SU-DHL-6 (cell line): Measurements from ENCODE around the gene PNPLA7.
"Not testable (repeated sequence)": the region's sequence is repeated elsewhere in the genome, so short reads cannot be mapped to it uniquely, and the experiment has no call there.

ENCODE experiments used
- CTCF ChIP-seq: fragments of 200-600 bp; sonication (generic); IDR thresholded peaks from one replicate; pipeline ENCODE4 v1.5.1; 2017; ENCODE audit warnings: antibody characterized with exemption, mild to moderate bottlenecking, low read length, moderate library complexity; ENCODE audit not compliant: insufficient read depth, poor library complexity, severe bottlenecking
- EZH2phosphoT487 ChIP-seq: fragments of 200-600 bp; sonication (generic), shearing (Covaris generic); conservative IDR thresholded peaks from 2 replicates; pipeline ENCODE4 v1.6.1; 2018; ENCODE audit warnings: mild to moderate bottlenecking, antibody characterized with exemption, low read length, moderate library complexity, mixed read lengths

- TF ChIP-seq CTCF, EZH2phosphoT487: not testable (repeated sequence)
These were observed 83.7 kb downstream of the PNPLA7 start for GRCh38 chr9:137466389-137467085.
